Activated effector memory CD4-positive, alpha-beta T cell treated with anti-CD3 and anti-CD28 coated beads, Interleukin-2, amount 50 U/mL, for 16 hours (primary cell): ENCODE measurements around the gene SENP3.

ENCODE experiments used
- DNase-seq: peaks from one replicate; pipeline ENCODE4 v3.0.0-alpha.2; 2020

SENP3 gene

GRCh38 chr17:7557147-7557764 lies 4.5 kb upstream of the SENP3 start:
- DNase-seq, result no peak

GRCh38 chr17:7557775-7558543 lies 3.8 kb upstream of the SENP3 start:
- no peak for DNase-seq

GRCh38 chr17:7558544-7559319 lies 3.0 kb upstream of the SENP3 start, which contains the start of gene TNFSF13:
TSS of gene TNFSF13 (plus strand) at chr17:7558750. CDS start at chr17:7559040, 290 bp downstream.
- no peak for DNase-seq

- no peak for DNase-seq
These were observed 2.2 kb upstream of the SENP3 start for GRCh38 chr17:7559320-7560171.

- peak; percentile 84 for DNase-seq
These were observed 1.3 kb upstream of the SENP3 start for GRCh38 chr17:7560172-7561027.

GRCh38 chr17:7561028-7561575 lies 617 bp upstream of the SENP3 start:
- DNase-seq, result peak; percentile 95

GRCh38 chr17:7562208-7562605 lies 488 bp downstream of the SENP3 start:
- no peak for DNase-seq

- no peak for DNase-seq
These were observed 1.6 kb downstream of the SENP3 start for GRCh38 chr17:7563115-7563869.

GRCh38 chr17:7569571-7569970 lies 7.9 kb downstream of the SENP3 start:
- no peak for DNase-seq

GRCh38 chr17:7570351-7570750 lies 8.6 kb downstream of the SENP3 start:
- DNase-seq, result no peak

GRCh38 chr17:7572338-7572587 lies 10.5 kb downstream of the SENP3 start:
- DNase-seq, result no peak

- DNase-seq, result peak; percentile 100
These were observed 11.0 kb downstream of the SENP3 start for GRCh38 chr17:7572588-7573323.

GRCh38 chr17:7573324-7574080 lies 11.8 kb downstream of the SENP3 start:
- DNase-seq, result peak; percentile 95

GRCh38 chr17:7574176-7574953 lies 12.6 kb downstream of the SENP3 start:
- no peak for DNase-seq

GRCh38 chr17:7575481-7575883 lies 13.8 kb downstream of the SENP3 start:
- DNase-seq, result no peak

- DNase-seq, result no peak
These were observed 14.2 kb downstream of the SENP3 start for GRCh38 chr17:7575959-7576358.

GRCh38 chr17:7576432-7576937 lies 14.8 kb downstream of the SENP3 start:
- no peak for DNase-seq
